Sigmoid colon (tissue), 4 donors: ENCODE measurements around the gene CDH13.

Source experiments
- EP300 ChIP-seq, 4 donors: sonication (generic); formaldehyde crosslinking; IDR thresholded peaks; one replicate each; pipeline ENCODE4 v1.6.1; 2017; ENCODE audit warnings: antibody characterized with exemption in 4 of 4
- TF ChIP-seq, protein P1 (sequence below), 4 experiments: fragments of 450-650 bp in 3 of 4; fragments of 200-600 bp in 1 of 4; IDR thresholded peaks; one replicate each; pipeline ENCODE4 v1.5.1; 2016 to 2019; ENCODE audit warnings: antibody characterized with exemption in 4 of 4, mild to moderate bottlenecking in 3 of 4, moderate library complexity in 2 of 4

DNA sequence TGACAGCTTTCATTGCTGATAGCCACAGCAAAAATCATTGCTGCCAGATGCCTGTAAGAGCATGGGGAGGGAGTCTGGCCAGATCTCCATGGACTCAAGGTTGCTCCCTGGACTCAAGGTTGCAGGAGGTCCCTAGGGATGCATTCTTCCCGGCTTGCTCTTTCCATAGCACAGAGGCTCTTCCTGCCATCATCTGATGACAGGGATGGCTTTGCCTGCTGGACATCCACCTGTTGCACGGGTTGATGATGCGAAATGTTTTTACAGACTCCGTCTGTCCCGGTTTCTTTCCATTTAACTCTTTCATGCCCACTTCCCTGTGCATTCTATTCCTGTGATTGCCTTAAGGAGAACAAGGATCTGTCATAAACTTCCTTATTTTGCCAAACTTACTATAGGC lies 1065.5 kb downstream of the CDH13 start:
- no peak for TF ChIP-seq EP300 (IDR thresholded peaks at IDR 0.05)
- TF ChIP-seq, protein P1, sequence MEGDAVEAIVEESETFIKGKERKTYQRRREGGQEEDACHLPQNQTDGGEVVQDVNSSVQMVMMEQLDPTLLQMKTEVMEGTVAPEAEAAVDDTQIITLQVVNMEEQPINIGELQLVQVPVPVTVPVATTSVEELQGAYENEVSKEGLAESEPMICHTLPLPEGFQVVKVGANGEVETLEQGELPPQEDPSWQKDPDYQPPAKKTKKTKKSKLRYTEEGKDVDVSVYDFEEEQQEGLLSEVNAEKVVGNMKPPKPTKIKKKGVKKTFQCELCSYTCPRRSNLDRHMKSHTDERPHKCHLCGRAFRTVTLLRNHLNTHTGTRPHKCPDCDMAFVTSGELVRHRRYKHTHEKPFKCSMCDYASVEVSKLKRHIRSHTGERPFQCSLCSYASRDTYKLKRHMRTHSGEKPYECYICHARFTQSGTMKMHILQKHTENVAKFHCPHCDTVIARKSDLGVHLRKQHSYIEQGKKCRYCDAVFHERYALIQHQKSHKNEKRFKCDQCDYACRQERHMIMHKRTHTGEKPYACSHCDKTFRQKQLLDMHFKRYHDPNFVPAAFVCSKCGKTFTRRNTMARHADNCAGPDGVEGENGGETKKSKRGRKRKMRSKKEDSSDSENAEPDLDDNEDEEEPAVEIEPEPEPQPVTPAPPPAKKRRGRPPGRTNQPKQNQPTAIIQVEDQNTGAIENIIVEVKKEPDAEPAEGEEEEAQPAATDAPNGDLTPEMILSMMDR (IDR thresholded peaks at IDR 0.05): no peak
